ENCODE results near the gene CLDN6.
A peak's percentile ranks its signal among the peaks of the same experiment; 100 is the strongest.

CLDN6 gene

GRCh38 chr16:3013491-3013951 is 4.5 kb downstream of the CLDN6 start:
- no peak for DNase-seq (ENCODE audit: low read depth)

DNA sequence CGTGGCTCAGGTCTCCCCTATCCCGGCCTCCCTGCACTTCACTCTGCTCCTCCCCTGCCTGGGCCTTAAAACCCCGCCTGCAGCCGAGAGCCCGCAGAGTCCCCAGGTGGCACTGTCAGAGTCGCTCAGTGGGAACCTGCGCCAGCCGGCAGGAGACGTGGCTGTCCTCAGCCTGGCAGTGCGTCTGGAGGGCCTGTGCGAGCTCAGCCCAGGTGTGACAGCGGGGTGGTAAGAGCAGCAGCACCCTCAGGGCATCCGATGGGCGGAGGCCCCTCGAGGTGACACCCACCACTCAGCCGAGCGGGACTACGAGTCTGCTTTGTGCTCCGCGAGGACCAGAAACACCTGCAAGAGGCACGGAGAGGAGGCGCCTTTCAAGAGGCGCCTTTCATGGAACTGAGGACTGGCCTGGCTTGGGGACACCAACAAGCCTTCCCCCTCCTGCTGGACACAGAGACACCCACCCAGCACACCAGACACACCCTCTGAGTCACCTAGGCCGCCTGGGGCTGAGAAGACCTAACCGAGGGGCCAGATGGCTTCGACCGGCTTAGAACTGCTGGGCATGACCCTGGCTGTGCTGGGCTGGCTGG is 5.1 kb downstream of the CLDN6 start, which contains the start of gene CLDN9:
CLDN9 (plus strand) TSS at position 96 of the 593 bp plus-strand sequence; CDS start at position 536, 440 bp downstream.
- DNase-seq (ENCODE audit: low read depth), result no peak

DNA sequence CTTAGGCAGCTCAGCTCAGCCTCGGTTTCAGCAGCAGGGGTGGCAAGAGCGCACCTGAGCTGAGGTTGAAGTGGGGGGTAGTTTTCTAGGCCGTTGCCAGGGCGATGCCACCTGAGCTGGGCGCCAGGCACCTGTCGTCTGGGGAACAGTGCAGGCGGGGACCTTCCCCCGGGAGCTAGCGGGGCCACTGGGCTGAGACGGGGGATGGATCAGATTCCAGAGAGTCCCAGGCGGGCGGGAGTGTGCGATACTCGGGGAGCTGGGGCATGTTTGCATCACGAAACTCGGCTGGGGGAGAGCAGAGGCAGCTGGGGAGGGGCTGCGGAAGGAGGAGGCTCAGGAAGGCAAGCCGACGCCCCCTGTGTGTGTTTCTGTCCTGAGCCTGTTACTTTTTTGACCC is 5.7 kb downstream of the CLDN6 start:
- no peak for DNase-seq (ENCODE audit: low read depth)

DNA sequence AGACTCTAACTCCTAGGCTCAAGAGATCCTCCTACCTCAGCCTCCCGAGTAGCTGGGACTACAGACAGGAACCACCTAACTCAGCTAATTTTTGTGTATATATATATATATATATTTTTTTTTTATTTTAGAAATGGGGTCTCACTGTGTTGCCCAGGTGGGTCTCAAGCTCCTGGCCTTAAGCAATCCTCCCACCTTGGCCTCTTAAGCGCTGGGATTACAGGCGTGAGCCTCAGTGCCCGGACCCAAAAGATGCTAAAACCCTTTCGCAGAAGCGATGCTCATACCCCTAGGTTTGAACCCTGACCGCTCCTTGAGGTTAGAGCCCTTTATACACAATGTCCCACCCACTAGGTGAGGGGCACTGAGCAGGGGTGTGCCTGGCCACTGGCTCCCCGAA is 7.5 kb downstream of the CLDN6 start:
- no peak for DNase-seq (ENCODE audit: low read depth)

DNA sequence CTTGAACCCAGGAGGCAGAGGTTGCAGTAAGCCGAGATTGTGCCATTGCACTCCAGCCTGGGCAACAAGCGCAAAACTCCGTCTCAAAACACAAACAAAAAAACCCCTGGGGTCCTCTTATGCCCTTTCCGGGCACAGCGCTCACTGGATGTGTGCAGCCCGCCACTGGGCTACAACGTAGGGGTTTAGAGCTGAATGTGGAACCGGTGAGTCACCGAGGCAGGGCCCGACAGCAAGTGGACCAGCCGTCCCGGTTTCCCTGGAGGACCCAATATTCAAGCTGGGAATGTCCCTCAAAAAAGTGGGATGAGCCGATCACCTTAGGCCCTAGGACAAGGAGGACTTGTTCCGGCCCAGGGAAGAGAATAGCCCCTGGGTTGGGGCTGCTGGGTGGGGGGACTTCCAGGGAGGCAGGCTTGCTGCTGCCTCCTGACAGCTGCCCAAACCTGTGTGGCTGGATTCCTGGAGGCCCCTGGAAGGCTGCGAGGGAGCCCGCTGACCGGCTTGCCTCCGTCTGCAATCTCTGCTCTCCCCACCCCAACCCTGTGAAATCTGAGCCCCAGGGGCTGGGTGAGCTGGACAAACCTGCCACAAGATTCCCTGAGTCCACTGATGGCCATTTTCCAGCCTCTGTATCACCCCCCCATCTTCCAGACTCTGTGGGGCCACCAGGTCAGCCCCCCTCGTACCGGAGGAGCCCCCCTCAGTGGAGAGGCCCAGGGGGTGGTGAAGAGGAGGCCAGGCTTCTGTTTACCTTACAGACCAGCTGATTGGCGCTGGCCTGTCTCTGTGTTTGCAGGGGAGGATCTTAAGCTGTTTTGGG is 8.2 kb downstream of the CLDN6 start:
- DNase-seq (ENCODE audit: low read depth), result no peak

DNA sequence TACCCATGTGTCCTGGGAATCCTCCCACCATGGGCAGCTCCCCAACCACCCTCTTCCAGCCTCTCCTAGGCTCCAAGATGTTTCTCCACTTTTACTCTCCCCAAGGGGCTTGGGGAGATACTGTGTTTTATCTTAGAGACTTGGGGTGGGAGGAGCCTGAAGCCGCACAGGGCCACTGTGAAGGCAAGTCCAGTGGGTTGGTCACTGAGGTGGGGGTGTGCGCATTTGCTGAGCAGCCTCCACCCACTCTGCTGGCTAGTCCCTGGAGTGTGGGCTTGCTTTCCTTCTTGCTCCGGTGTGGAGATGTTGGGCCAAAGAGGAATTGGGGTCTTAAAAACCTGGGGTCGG is 9.3 kb downstream of the CLDN6 start:
- no peak for DNase-seq (ENCODE audit: low read depth)

GRCh38 chr16:3007957-3008689 is 9.9 kb downstream of the CLDN6 start:
- no peak for DNase-seq (ENCODE audit: low read depth)

DNA sequence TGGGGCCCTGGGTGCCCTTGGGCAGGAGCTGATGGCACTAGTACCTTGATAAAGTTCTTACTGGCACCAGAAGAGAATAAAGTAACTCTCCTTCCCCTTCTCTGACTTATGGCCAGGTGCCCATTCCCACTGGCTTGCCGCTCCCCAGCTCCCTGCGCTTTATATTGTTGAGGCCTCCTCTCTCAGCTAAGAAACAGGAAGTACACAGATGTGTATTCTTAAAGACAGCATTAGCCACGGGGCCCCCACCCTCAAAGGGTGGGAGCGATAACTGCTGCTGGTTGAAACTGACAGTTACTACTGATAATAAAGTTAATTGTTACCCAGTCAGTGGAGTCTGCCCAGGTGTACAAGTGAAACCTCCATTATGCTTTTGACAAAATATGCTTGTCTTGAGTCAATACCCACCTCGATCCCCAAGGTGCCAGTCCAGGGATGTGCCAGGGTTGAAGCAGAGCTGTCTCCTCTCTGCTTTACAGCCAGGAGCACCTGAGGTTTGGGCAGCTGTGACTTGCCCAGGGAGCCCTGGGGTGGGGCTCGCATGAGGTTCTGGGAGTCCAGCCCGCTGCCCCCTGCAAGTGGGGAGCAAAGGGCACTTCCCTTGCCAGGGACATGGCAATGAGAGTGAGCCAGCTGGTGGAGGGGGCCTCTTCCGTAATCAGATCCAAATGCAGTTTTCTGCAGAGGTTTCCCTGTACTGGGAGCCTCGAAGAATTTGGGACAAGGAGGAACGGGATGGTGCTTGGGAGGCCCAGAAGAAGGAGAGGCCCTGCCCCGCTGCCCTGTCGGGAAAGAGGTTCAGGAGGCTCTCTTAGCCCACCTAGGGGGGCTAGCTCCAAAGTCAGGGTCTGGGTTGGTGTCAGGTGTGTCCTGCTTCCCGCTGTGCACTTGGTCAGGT is 10.7 kb downstream of the CLDN6 start:
- DNase-seq (ENCODE audit: low read depth), result no peak

- DNase-seq (ENCODE audit: low read depth), result no peak
Measured at GRCh38 chr16:3004781-3005284, 13.2 kb downstream of the CLDN6 start.

DNA sequence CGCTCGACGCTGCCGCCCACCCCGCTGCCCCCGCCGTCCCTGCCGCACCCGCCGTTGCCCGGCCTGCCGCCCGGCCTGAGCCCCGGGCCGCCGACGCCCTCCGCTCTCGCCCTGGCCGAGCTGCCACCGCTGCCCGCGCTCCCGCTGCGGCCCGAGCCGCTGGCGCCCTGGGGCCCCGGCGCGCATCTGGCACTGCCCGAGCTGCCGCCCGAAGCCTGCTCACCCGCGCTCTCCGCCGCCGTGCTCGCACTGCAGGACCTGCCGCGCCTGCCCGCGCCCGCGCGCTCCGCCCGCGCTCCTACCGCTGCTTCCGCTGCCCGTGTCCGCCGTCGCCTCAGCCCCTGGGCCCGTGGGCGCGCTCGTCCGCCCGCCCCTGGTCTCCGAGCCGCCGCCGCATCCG is 13.7 kb downstream of the CLDN6 start:
- DNase-seq (ENCODE audit: low read depth), result no peak

GRCh38 chr16:3003582-3004270 is 14.3 kb downstream of the CLDN6 start:
- DNase-seq (ENCODE audit: low read depth), result peak; percentile 81

GRCh38 chr16:3001316-3001715 is 16.7 kb downstream of the CLDN6 start:
- no peak for DNase-seq (ENCODE audit: low read depth)

GRCh38 chr16:3000540-3000939 is 17.4 kb downstream of the CLDN6 start:
- DNase-seq (ENCODE audit: low read depth), result no peak

- DNase-seq (ENCODE audit: low read depth), result no peak
Measured at GRCh38 chr16:2999929-3000328, 18.1 kb downstream of the CLDN6 start.

DNA sequence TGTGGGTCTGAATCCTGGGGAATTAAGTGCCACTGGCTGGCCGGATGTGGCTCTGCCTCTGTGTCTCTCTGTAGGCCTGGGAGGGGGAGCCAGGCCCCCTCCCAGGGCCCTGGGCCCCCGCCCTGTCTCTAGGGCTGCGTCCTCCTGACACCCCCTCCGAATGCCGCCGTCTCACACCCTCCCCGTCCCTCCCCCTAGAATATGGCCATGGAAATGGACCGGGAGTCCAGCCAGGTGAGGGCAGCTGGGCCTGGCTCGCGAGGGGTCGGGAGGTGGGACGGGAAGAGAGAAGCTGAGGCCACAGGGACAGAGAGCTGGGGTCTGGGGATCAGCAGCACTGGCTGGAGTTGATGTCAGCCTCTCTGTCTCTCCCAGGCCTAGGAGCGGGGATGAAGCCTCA is 21.7 kb downstream of the CLDN6 start:
- DNase-seq (ENCODE audit: low read depth), result no peak

DNA sequence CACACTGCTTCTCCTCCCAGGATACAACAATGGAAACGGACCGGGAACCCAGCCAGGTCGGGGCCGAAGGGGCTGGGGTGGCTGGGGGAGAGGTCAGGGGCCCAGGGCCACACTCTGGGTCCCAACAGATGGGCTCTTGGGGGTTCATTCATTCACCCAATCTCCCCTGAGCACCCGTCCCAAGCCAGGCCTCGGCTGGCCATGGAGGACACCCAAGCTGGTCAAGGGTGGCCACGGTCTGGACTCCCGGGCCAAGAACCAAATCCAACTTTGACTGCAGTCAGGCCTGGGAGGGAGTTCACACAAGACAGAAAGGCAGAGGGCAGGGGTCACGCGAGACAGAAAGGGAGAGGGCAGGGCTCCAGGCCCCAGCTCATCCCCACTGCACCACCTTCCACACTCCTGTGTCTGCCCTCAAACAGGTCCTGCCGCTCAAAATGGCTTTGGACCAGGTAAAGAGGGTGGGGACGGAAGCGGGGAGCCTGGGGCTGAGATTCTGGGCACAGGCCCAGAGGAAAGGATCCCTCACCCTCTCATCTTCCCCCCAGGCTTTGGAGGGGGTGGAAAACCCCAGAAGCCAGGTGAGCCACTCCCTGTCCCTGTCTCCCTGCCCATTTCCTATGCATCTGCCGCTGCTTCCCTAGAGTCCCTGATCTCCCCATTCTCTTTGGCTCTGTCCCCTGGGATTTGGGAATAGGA is 25.5 kb downstream of the CLDN6 start:
- no peak for DNase-seq (ENCODE audit: low read depth)

DNA sequence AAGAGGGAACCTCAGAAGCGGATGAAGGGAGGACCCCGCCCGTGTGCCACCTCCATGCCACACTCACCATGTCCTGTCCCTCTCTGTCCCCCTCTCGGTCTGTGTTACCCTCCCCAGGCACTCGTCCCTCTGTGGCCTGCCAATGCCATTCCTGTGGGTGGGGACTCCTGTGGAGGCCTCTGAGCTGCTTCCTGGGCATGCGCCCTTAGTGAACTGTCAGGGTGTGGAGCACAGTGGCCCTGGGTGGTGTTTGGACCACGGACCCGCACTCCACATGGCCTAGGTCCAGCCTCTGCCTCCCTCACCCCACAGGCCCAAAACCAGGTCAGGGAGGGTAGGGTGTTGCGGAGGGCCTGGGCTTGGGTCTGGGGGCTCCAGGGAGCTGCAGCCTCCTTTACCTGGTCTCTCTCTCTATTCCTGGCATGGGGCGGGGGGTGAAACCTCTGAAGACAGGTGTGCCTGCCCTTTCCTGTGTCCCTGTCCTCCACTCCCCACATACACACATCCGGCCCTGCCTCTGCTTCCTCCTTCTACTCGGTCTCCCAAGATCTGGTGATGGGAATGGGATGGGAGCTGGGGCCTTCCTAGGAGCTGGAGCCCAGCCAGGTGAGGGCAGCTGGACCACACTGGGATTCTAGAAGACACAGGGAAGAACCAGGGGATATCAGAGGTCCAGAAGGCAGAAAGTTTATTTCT is 26.3 kb downstream of the CLDN6 start:
- DNase-seq (ENCODE audit: low read depth), result no peak

DNA sequence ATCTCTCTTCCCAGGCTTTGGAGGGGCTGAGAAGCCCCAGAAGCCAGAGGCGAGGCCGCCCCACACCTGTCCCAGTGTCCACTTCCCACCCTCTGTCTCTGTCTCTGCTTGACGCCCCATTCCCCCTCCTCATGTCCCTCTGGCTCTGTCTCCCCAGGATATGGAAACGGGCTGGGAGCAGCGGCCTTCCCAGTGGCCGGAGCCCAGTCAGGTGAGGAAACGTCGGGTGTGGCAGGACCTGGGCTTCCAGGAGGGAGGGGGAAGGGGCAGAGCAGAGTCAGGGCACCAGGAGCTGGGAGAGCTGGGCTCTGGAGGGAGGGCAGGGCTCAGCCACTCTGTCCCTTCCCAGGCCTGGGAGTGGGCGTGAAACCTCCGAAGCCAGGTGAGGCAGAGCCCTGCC is 27.1 kb downstream of the CLDN6 start:
- DNase-seq (ENCODE audit: low read depth), result no peak

DNA sequence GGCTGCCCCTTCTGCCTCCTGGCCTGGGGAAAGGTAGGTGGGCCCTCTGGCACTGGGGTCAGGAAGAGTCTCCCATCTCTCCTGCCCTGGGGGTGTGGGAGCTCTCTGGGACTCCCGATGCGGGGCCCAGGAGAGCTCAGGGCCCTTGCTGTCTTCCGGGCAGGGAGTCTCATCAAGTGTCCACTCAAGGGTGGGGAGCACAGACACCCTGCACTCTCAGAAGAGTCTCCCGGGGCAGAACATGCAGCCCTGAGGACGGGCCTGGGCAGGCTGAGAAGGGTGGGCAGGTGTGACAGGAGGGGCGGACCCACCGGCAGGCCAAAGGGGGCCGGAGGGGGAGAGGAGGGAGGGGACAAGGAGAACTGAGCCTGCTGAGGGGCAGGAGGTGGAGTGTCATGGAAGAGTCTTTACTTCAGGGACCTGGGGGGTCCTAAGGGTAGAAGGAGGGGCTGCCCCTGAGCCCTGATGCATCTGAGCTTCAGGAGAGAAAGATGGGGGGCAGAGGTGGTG is 29.3 kb downstream of the CLDN6 start:
- DNase-seq (ENCODE audit: low read depth), result no peak

DNA sequence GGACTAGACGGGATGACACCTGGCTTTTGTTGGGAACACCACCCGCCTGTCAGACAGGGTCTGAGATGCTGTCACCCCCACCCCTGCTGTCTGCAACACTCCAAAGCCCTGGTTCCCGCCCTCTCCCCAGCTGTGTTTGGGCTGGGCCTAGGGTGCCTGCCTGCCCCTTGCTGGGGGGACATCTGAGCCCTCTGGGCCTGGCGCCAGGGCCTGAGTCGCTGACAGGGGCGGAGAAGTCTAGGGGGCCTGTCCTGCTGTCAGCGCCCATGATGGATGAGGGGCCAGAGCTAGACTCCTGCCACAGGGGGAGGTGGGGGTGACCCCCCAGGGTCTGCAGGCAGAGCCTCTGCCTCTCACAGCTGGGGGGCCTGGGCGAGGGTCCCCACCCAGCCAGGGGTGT is 30.1 kb downstream of the CLDN6 start:
- DNase-seq (ENCODE audit: low read depth), result no peak
